Activated CD8-positive, alpha-beta T cell treated with anti-CD3 and anti-CD28 coated beads for 36 hours (primary cell): ENCODE measurements around the gene HPCAL1. TPM values are rescaled to one million over a fixed set of nuclear protein-coding genes. Genes with fewer than 3 reads are reported as not detected.

Experiments used
- ATAC-seq: fragments of 200-7000 bp; cut with Tn5 transposase; one replicate; pipeline ENCODE4 v1.10.0; 2021; ENCODE audit warnings: mild to moderate bottlenecking, moderate library complexity
- CTCF ChIA-PET: fragments of 350-600 bp; sonication (Branson Sonifier 250); formaldehyde crosslinking; loops from one replicate; lab custom pipeline; 2021; ENCODE audit warnings: antibody characterized with exemption; lab: Charles Lee
- POLR2A ChIA-PET: fragments of 350-600 bp; sonication (Branson Sonifier 250); formaldehyde crosslinking; loops from one replicate; lab custom pipeline; 2021; ENCODE audit warnings: antibody characterized with exemption; lab: Charles Lee
- DNase-seq: peaks from one replicate; pipeline ENCODE4 v3.0.0-alpha.2; 2020
- H3K27ac Mint-ChIP-seq: one replicate; pipeline ENCODE4 v1.8.0; 2021; ENCODE audit warnings: mild to moderate bottlenecking, mixed read lengths
- H3K27me3 Mint-ChIP-seq: one replicate; pipeline ENCODE4 v1.8.0; 2021; ENCODE audit warnings: mixed read lengths
- H3K36me3 Mint-ChIP-seq: one replicate; pipeline ENCODE4 v1.8.0; 2021; ENCODE audit warnings: low read depth, mixed read lengths
- H3K4me1 Mint-ChIP-seq: one replicate; pipeline ENCODE4 v1.8.0; 2021; ENCODE audit warnings: low read depth, mixed read lengths
- H3K4me3 Mint-ChIP-seq: one replicate; pipeline ENCODE4 v1.8.0; 2021; ENCODE audit warnings: mild to moderate bottlenecking, moderate library complexity, mixed read lengths
- H3K9me3 Mint-ChIP-seq: one replicate; pipeline ENCODE4 v1.8.0; 2021; ENCODE audit warnings: mixed read lengths
- intact Hi-C: fragments of 100-400 bp; cut with micrococcal nuclease; formaldehyde crosslinking; loops from one replicate; pipeline ENCODE4 v1.10.0; 2022
- total RNA-seq, 2 experiments: library from RNA; stranded (reverse); gene quantifications; one replicate each; pipeline ENCODE4 v1.2.3, GENCODE V29; 2021
- TF ChIP-seq, protein P1 (sequence below): fragments of 200-600 bp; IDR thresholded peaks from one replicate; pipeline ENCODE4 v1.8.0; 2022; ENCODE audit warnings: antibody characterized with exemption, mild to moderate bottlenecking

The HPCAL1 gene
- total RNA-seq, 2 experiments from 2014 or later: 166 to 170 TPM

DNA sequence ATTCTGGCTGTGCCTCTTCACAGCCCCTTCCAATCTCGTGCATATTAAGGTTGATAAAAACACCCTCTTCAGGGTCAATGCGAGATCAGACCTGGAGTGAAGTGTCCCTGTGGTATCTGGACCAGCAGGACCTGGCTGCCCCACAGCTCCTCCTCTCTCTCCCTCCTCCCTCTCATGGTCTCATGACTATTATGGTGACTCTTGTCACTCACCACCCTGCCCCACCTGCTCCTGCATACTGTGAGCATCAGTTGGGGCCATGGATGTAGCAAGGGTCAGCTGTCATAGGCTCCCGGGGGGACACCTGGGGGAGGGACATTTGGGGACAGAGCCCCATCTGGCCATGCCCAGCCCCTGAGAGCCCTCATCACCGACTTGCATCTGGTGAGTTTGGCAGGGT is 95.2 kb downstream of the HPCAL1 start:
- no peaks in the 10 kb centered on the region for H3K27me3 Mint-ChIP-seq
- no peak overlapping the region for H3K4me3 Mint-ChIP-seq
- H3K27ac Mint-ChIP-seq: peak overlapping the region; percentile 67
- ATAC-seq (no peak), DNase-seq (no peak)
- CTCF ChIA-PET: interaction anchor here (2.1 kb wide), 1 partner anchor 10 kb away, joined by 8 read pairs; no protein-coding TSS in a partner anchor
- intact Hi-C loops: no loop called here
- POLR2A ChIA-PET: no interaction called here
- H3K9me3 Mint-ChIP-seq: peaks cover 3% of the 10 kb centered on the region
- peaks cover 41% of the 10 kb centered on the region for H3K36me3 Mint-ChIP-seq
- H3K4me1 Mint-ChIP-seq: peaks cover 54% of the 10 kb centered on the region
- TF ChIP-seq, protein P1, sequence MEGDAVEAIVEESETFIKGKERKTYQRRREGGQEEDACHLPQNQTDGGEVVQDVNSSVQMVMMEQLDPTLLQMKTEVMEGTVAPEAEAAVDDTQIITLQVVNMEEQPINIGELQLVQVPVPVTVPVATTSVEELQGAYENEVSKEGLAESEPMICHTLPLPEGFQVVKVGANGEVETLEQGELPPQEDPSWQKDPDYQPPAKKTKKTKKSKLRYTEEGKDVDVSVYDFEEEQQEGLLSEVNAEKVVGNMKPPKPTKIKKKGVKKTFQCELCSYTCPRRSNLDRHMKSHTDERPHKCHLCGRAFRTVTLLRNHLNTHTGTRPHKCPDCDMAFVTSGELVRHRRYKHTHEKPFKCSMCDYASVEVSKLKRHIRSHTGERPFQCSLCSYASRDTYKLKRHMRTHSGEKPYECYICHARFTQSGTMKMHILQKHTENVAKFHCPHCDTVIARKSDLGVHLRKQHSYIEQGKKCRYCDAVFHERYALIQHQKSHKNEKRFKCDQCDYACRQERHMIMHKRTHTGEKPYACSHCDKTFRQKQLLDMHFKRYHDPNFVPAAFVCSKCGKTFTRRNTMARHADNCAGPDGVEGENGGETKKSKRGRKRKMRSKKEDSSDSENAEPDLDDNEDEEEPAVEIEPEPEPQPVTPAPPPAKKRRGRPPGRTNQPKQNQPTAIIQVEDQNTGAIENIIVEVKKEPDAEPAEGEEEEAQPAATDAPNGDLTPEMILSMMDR: no peak

DNA sequence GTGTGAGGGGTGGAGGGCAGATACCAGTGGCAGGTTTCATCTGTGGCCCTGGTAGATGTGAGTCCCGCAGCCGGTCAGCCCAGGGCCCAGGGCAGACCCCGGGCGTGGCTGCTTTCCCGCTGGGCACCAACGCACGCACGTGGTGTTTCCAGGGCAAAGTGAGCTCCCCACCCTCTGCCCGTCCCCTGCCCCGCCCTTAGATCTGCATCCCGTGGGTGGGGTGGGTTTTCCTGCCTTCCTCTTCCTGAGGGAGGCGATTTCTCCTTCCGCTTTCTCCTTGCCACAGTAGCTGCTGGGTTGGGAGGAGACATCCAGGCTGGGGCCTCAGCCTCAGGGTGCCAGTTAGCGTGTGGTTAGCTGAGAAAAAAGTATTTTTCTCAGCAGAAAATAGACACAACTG is 95.8 kb downstream of the HPCAL1 start:
- no peaks in the 10 kb centered on the region for H3K27me3 Mint-ChIP-seq
- peaks cover 3% of the 10 kb centered on the region for H3K9me3 Mint-ChIP-seq
- H3K4me3 Mint-ChIP-seq: no peak overlapping the region
- H3K36me3 Mint-ChIP-seq: peaks cover 41% of the 10 kb centered on the region
- TF ChIP-seq, protein P1: no peak
- H3K27ac Mint-ChIP-seq: peak overlapping the region; percentile 79
- POLR2A ChIA-PET: no interaction called here
- intact Hi-C loops: no loop called here
- peaks cover 49% of the 10 kb centered on the region for H3K4me1 Mint-ChIP-seq
- no peak for DNase-seq
- CTCF ChIA-PET: interaction anchor here (2.1 kb wide), 1 partner anchor 10 kb away, joined by 8 read pairs; no protein-coding TSS in a partner anchor
- no peak for ATAC-seq

DNA sequence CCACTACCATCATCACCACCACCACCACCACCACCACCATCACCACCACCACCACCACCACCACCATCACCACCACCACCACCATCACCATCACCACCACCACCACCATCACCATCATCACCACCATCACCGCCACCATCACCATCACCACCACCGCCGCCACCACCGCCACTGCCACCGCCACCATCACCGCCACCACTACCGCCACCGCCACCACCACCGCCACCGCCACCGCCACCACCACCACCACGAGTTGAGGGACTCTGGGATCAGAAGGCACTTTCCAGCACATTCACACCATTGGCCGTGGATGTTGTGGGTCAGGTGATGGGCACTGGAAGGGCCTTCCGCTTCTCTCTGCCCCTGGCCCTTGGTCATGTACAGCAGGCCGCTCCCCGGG is 96.7 kb downstream of the HPCAL1 start:
- H3K36me3 Mint-ChIP-seq: peaks cover 43% of the 10 kb centered on the region
- peak overlapping the region; percentile 9 for H3K4me3 Mint-ChIP-seq
- DNase-seq (no peak), ATAC-seq (no peak)
- intact Hi-C loops: no loop called here
- CTCF ChIA-PET: interaction anchor here (1.1 kb wide), 1 partner anchor 9 kb away, joined by 3 read pairs; no protein-coding TSS in a partner anchor
- H3K4me1 Mint-ChIP-seq: peaks cover 51% of the 10 kb centered on the region
- H3K9me3 Mint-ChIP-seq: peaks cover 3% of the 10 kb centered on the region
- POLR2A ChIA-PET: interaction anchor here (1.2 kb wide), 1 partner anchor 68 kb away, joined by 5 read pairs; no protein-coding TSS in a partner anchor
- peak overlapping the region; percentile 89 for H3K27ac Mint-ChIP-seq
- no peaks in the 10 kb centered on the region for H3K27me3 Mint-ChIP-seq
- TF ChIP-seq, protein P1: no peak

DNA sequence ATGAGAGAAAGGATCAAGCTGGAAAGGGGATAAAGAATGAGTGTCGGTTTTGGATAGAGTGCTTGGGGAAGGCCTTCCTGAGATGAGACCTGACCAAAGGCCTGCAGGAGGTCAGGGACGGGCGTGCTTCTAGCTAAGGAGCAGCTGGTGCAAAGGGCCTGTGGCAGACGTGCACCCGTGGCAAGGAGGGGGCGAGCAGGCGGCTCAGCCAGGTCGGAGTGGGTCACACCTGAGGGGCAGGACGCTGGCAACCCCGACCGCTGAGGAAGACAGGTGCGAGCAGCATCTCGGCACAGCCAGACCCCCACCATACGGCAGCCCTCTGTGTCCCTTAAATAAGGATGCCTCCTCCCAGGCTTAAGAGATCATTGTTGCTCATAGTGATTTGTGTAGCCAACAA is 97.3 kb downstream of the HPCAL1 start:
- Mint-ChIP-seq H3K36me3 (peaks cover 44% of the 10 kb centered on the region), H3K27me3 (no peaks in the 10 kb centered on the region), H3K27ac (peak overlapping the region; percentile 89), H3K4me1 (peaks cover 51% of the 10 kb centered on the region), H3K4me3 (peak overlapping the region; percentile 9), H3K9me3 (peaks cover 3% of the 10 kb centered on the region)
- peak; percentile 12 for DNase-seq
- TF ChIP-seq, protein P1: no peak
- POLR2A ChIA-PET: interaction anchor here (1.2 kb wide), 1 partner anchor 69 kb away, joined by 5 read pairs; no protein-coding TSS in a partner anchor
- intact Hi-C loops: no loop called here
- peak; percentile 10 for ATAC-seq
- CTCF ChIA-PET: interaction anchor here (1.1 kb wide), 1 partner anchor 8 kb away, joined by 3 read pairs; no protein-coding TSS in a partner anchor

DNA sequence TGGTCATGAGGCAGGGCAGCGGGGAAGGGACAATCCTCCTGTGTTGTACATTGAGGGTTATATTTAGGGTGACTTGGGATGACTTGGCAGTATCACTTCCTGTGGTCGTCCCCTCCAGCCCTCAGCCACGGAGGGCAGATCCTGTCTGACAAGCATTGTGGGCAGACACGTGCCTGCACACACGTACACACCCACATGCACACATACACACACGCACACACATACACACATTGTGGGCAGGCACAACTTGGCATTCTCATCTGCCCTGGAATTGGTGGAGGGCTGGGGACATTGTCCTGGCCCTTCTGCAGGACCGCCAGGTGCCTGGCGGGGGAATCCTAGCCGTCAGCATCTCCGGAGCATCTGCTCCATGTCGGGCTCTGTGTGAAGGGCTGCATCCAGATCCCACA is 97.9 kb downstream of the HPCAL1 start:
- CTCF ChIA-PET: interaction anchor here (1.1 kb wide), 1 partner anchor 8 kb away, joined by 3 read pairs; no protein-coding TSS in a partner anchor
- Mint-ChIP-seq H3K36me3 (peaks cover 46% of the 10 kb centered on the region), H3K4me3 (peak overlapping the region; percentile 28), H3K9me3 (peaks cover 3% of the 10 kb centered on the region), H3K27ac (peak overlapping the region; percentile 89), H3K27me3 (no peaks in the 10 kb centered on the region), H3K4me1 (peaks cover 51% of the 10 kb centered on the region)
- TF ChIP-seq, protein P1: no peak
- DNase-seq (peak; percentile 83), ATAC-seq (peak; percentile 81)
- POLR2A ChIA-PET: interaction anchor here (1.2 kb wide), 1 partner anchor 69 kb away, joined by 5 read pairs; no protein-coding TSS in a partner anchor
- intact Hi-C loops: no loop called here
